Naive B cell (primary cell): ENCODE measurements around the gene TRPM2. TPM values are rescaled to one million over a fixed set of nuclear protein-coding genes. Genes with fewer than 3 reads are reported as not detected.

Experiments
- ATAC-seq, 2 donors: fragments of 150-1000 bp; cut with Tn5 transposase; 2 replicates each; pipeline ENCODE4 v1.10.0; 2021; ENCODE audit warnings: low read depth in 2 of 2, mild to moderate bottlenecking in 2 of 2, moderate library complexity in 2 of 2
- DNase-seq: peaks from one replicate; pipeline ENCODE4 v3.0.0; 2022
- H3K27ac Mint-ChIP-seq, 6 donors: one replicate each; pipeline ENCODE4 v1.8.0; 2020 to 2022; ENCODE audit warnings: mild to moderate bottlenecking in 6 of 6, mixed read lengths in 6 of 6, moderate library complexity in 5 of 6, inconsistent platforms in 2 of 6
- H3K27me3 Mint-ChIP-seq, 3 donors: one replicate each; pipeline ENCODE4 v1.8.0; 2021 to 2022; ENCODE audit warnings: mixed read lengths in 3 of 3, mild to moderate bottlenecking in 1 of 3
- H3K36me3 Mint-ChIP-seq, 2 donors: one replicate each; pipeline ENCODE4 v1.8.0; 2020 to 2022; ENCODE audit warnings: mixed read lengths in 2 of 2, inconsistent platforms in 1 of 2, mild to moderate bottlenecking in 1 of 2
- H3K4me1 Mint-ChIP-seq, 3 donors: one replicate each; pipeline ENCODE4 v1.8.0; 2020 to 2022; ENCODE audit warnings: mixed read lengths in 3 of 3, inconsistent platforms in 1 of 3, mild to moderate bottlenecking in 1 of 3, moderate library complexity in 1 of 3
- H3K4me3 Mint-ChIP-seq, 8 donors: one replicate each; pipeline ENCODE4 v1.8.0; 2020 to 2022; ENCODE audit warnings: mild to moderate bottlenecking in 8 of 8, mixed read lengths in 8 of 8, moderate library complexity in 8 of 8, inconsistent platforms in 2 of 8
- H3K9me3 Mint-ChIP-seq, 7 donors: one replicate each; pipeline ENCODE4 v1.8.0; 2020 to 2022; ENCODE audit warnings: mixed read lengths in 7 of 7, mild to moderate bottlenecking in 5 of 7, inconsistent platforms in 2 of 7, moderate library complexity in 1 of 7
- polyA plus RNA-seq, 6 donors: library from polyadenylated mRNA; unstranded; fragments of 300-500 nt; fragmentation: Illumina TruSeq; gene quantifications; one replicate each; pipeline ENCODE4 v1.2.3, GENCODE V29; 2021; ENCODE audit warnings: low read depth in 6 of 6

Gene TRPM2
- polyA plus RNA-seq, 6 donors from 2014 or later, result 0.48 to 4.8 (median 2.6) TPM

GRCh38 chr21:44484498-44485253 lies 131.3 kb downstream of the TRPM2 start:
- Mint-ChIP-seq H3K27me3 (peaks cover 6 to 16% (median 7%) of the 10 kb centered on the region in 3 donors), H3K4me3 (peak overlapping the region in 4 of 8 donors; percentile 56 to 90 (median 72)), H3K9me3 (peaks cover 0 to 8% (median 6%) of the 10 kb centered on the region in 7 donors), H3K4me1 (peaks cover 3 to 8% (median 3%) of the 10 kb centered on the region in 3 donors), H3K27ac (peak overlapping the region in 1 of 6 donors; percentile 53), H3K36me3 (no peaks in the 10 kb centered on the region)
- no peak for DNase-seq
- ATAC-seq, result no peak

DNA sequence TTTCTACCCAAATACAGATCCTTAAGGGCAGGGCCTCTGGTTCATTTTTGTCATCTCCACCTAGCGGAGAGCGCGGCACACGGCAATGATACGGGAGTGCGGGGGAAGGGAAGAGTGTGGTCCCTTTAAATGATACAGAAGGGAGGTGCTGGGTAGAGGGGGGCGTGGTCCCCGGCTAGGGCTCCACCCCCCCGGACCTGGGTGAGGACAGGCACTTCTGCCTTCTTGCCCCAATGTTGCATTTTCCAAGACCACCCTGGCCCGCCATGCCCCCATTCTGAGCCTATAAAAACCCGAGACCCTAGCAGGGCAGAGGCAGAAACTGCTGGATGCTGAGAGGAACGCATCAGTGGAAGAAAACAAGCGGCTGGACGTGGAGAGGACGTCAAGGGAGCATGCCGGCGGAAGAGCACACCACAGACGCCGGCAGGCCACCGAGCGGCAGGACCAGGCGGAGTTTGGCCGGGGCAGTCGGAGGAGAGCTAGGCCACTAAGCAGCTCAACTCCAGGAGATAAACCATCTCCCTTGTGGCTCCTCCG lies 131.9 kb downstream of the TRPM2 start:
- H3K27me3 Mint-ChIP-seq, result peaks cover 6 to 16% (median 7%) of the 10 kb centered on the region in 3 donors
- H3K4me1 Mint-ChIP-seq, result peaks cover 0 to 7% (median 3%) of the 10 kb centered on the region in 3 donors
- DNase-seq (peak; percentile 56), ATAC-seq (peak; percentile 63 to 94)
- peak overlapping the region; percentile 37 to 90 (median 74) for H3K4me3 Mint-ChIP-seq
- H3K9me3 Mint-ChIP-seq, result peaks cover 0 to 8% (median 6%) of the 10 kb centered on the region in 7 donors
- peak overlapping the region in 1 of 6 donors; percentile 53 for H3K27ac Mint-ChIP-seq
- H3K36me3 Mint-ChIP-seq, result no peaks in the 10 kb centered on the region

DNA sequence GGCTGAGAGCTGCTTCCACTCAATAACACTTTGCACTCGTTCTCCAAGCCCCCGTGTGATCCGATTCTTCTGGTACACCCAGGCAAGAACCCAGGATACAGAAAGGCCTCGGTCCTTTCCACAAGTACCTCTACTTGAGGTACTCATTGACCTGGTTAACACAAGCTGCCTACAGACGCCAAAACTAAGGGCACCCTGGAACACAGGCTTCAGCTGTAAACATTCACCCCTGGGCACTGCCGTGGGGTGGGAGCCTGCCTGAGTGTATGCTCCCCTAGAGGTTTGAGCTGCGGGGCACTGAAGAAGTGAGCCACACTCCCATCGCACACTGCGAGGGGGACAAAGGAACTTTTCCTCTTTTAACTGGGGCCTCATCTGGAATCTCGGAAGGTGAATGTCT lies 132.4 kb downstream of the TRPM2 start:
- H3K4me1 Mint-ChIP-seq, result peaks cover 0 to 7% (median 3%) of the 10 kb centered on the region in 3 donors
- peaks cover 0 to 8% (median 6%) of the 10 kb centered on the region in 7 donors for H3K9me3 Mint-ChIP-seq
- H3K27me3 Mint-ChIP-seq, result peaks cover 6 to 16% (median 7%) of the 10 kb centered on the region in 3 donors
- H3K4me3 Mint-ChIP-seq, result peak overlapping the region in 6 of 8 donors; percentile 26 to 90 (median 74)
- no peaks in the 10 kb centered on the region for H3K36me3 Mint-ChIP-seq
- no peak for ATAC-seq
- H3K27ac Mint-ChIP-seq, result peak overlapping the region in 1 of 6 donors; percentile 53
- no peak for DNase-seq

GRCh38 chr21:44486302-44486701 lies 132.9 kb downstream of the TRPM2 start:
- H3K27ac Mint-ChIP-seq, result peak overlapping the region in 1 of 6 donors; percentile 22
- H3K27me3 Mint-ChIP-seq, result peaks cover 6 to 16% (median 7%) of the 10 kb centered on the region in 3 donors
- H3K9me3 Mint-ChIP-seq, result peaks cover 0 to 8% (median 6%) of the 10 kb centered on the region in 7 donors
- no peaks in the 10 kb centered on the region for H3K36me3 Mint-ChIP-seq
- H3K4me1 Mint-ChIP-seq, result peaks cover 0 to 7% (median 3%) of the 10 kb centered on the region in 3 donors
- ATAC-seq (no peak), DNase-seq (no peak)
- H3K4me3 Mint-ChIP-seq, result peak overlapping the region in 3 of 8 donors; percentile 17 to 74 (median 26)

DNA sequence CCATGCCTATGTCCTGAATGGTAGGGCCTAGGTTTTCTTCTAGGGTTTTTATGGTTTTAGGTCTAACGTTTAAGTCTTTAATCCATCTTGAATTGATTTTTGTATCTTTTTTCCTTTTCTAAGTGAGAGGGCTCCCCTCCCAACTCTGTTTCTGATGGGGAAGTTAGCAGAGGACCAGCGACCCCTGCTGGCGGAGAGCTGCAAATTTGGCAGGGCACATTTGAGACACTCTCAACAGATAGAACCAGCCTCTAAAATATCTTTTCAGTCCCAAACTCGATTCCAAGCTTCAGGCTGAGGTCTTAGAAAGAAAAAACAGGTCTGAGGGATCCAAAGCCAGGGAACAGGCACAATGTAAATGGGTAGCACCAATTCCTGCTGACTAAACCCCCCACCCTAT lies 134.4 kb downstream of the TRPM2 start:
- ATAC-seq (no peak), DNase-seq (no peak)
- Mint-ChIP-seq H3K4me3 (no peak overlapping the region), H3K27me3 (peaks cover 11 to 18% (median 13%) of the 10 kb centered on the region in 3 donors), H3K36me3 (peaks cover 0 to 12% of the 10 kb centered on the region in 2 donors), H3K9me3 (peaks cover 8 to 18% (median 14%) of the 10 kb centered on the region in 7 donors), H3K4me1 (peaks cover 0 to 7% (median 3%) of the 10 kb centered on the region in 3 donors), H3K27ac (no peak overlapping the region)

DNA sequence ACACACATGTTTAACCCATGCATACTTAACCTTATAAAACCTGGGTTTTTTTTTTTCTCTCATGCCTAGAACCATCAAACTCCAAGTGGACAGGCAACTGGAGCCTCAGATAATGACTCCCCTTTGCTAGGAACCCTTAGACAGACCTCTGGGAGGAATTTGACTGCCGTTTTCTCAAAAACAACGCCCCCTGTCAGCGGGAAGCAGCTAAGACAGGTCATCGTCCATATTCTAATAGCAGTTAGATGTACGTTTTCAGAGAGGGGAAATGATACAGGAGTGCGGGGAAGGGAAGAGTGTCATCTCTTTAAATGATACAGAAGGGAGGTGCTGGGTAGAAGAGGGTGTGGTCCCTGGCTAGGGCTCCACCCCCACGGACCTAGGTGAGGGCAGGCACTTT lies 136.5 kb downstream of the TRPM2 start:
- ATAC-seq (no peak), DNase-seq (no peak)
- Mint-ChIP-seq H3K4me3 (no peak overlapping the region), H3K4me1 (peaks cover 0 to 5% (median 3%) of the 10 kb centered on the region in 3 donors), H3K27ac (peak overlapping the region in 2 of 6 donors; percentile 25 to 38), H3K9me3 (peaks cover 13 to 27% (median 19%) of the 10 kb centered on the region in 7 donors), H3K27me3 (peaks cover 9 to 19% (median 15%) of the 10 kb centered on the region in 3 donors), H3K36me3 (peaks cover 4 to 18% of the 10 kb centered on the region in 2 donors)

GRCh38 chr21:44490405-44490804 lies 137.0 kb downstream of the TRPM2 start:
- Mint-ChIP-seq H3K4me3 (no peak overlapping the region), H3K4me1 (peaks cover 0 to 1% (median 0%) of the 10 kb centered on the region in 3 donors), H3K27me3 (peaks cover 13 to 22% (median 16%) of the 10 kb centered on the region in 3 donors), H3K9me3 (peaks cover 13 to 27% (median 19%) of the 10 kb centered on the region in 7 donors), H3K27ac (peak overlapping the region in 2 of 6 donors; percentile 25 to 38), H3K36me3 (peaks cover 4 to 18% of the 10 kb centered on the region in 2 donors)
- ATAC-seq, result no peak
- no peak for DNase-seq

GRCh38 chr21:44490816-44491215 lies 137.4 kb downstream of the TRPM2 start:
- peaks cover 17 to 27% (median 20%) of the 10 kb centered on the region in 3 donors for H3K27me3 Mint-ChIP-seq
- H3K4me3 Mint-ChIP-seq, result peak overlapping the region in 1 of 8 donors; percentile 12
- H3K36me3 Mint-ChIP-seq, result peaks cover 4 to 18% of the 10 kb centered on the region in 2 donors
- peak overlapping the region in 1 of 6 donors; percentile 9 for H3K27ac Mint-ChIP-seq
- ATAC-seq (no peak), DNase-seq (no peak)
- no peaks in the 10 kb centered on the region for H3K4me1 Mint-ChIP-seq
- H3K9me3 Mint-ChIP-seq, result peaks cover 13 to 27% (median 19%) of the 10 kb centered on the region in 7 donors

Other genes starting within 250 kb of the TRPM2 start
- 10 to 100 TPM in 1 of 6 donors, 1 to 10 TPM in 5; 1.3 to 10.7 (median 4.3) TPM for gene PWP2, start 246.2 kb upstream of the TRPM2 start, polyA plus RNA-seq
- 10 to 100 TPM; 11.0 to 64.2 (median 33.9) TPM for gene GATD3, start 219.9 kb upstream of the TRPM2 start, polyA plus RNA-seq
- gene ICOSLG, start 112.7 kb upstream of the TRPM2 start, polyA plus RNA-seq, result 10 to 100 TPM in 4 of 6 donors, 1 to 10 TPM in 2; 5.1 to 33.1 (median 13.9) TPM
- not detected for gene DNMT3L, start 91.7 kb upstream of the TRPM2 start, polyA plus RNA-seq
- 1 to 10 TPM in 2 of 6 donors, under 1 TPM in 4; 0.34 to 1.7 (median 0.77) TPM for gene AIRE, start 67.7 kb upstream of the TRPM2 start, polyA plus RNA-seq
- gene PFKL, start 53.6 kb upstream of the TRPM2 start, polyA plus RNA-seq, result 100 to 1,000 TPM; 165 to 210 (median 189) TPM
- 10 to 100 TPM; 28.1 to 44.6 (median 35.1) TPM for gene CFAP410, start 14.2 kb upstream of the TRPM2 start, polyA plus RNA-seq
- gene LRRC3, start 101.9 kb downstream of the TRPM2 start, polyA plus RNA-seq, result 1 to 10 TPM in 1 of 6 donors, under 1 TPM in 5; 0.12 to 2.0 (median 0.64) TPM
- gene KRTAP10-1, start 186.6 kb downstream of the TRPM2 start, polyA plus RNA-seq, result not detected
- gene KRTAP10-2, start 197.9 kb downstream of the TRPM2 start, polyA plus RNA-seq, result not detected
- gene KRTAP10-3, start 205.2 kb downstream of the TRPM2 start, polyA plus RNA-seq, result not detected
- gene KRTAP10-4, start 220.1 kb downstream of the TRPM2 start, polyA plus RNA-seq, result not detected
- gene KRTAP10-5, start 227.0 kb downstream of the TRPM2 start, polyA plus RNA-seq, result not detected
- gene KRTAP10-6, start 238.9 kb downstream of the TRPM2 start, polyA plus RNA-seq, result not detected
- gene KRTAP10-7, start 247.0 kb downstream of the TRPM2 start, polyA plus RNA-seq, result not detected